Fibroblast of lung (primary cell): ENCODE data around the gene GLB1L3. TPM values are rescaled to one million over a fixed set of nuclear protein-coding genes. Genes with fewer than 3 reads are reported as not detected.

Source experiments
- DNase-seq, 2 donors: peaks; one replicate each; pipeline versions ENCODE4 v3.0.0 to v3.0.0-alpha.2; 2010; ENCODE audit warnings: low read depth in 2 of 2
- H2AFZ ChIP-seq: 2 replicates; pipeline ENCODE4 v1.5.1; 2012; ENCODE audit warnings: low read length, control low read depth, inconsistent platforms
- H3K27ac ChIP-seq: 2 replicates; pipeline ENCODE4 v1.5.1; 2011; ENCODE audit warnings: low read length, control low read depth; ENCODE audit not compliant: insufficient read depth
- H3K27me3 ChIP-seq: 2 replicates; pipeline ENCODE4 v1.5.1; 2011; ENCODE audit warnings: mild to moderate bottlenecking, low read length; ENCODE audit not compliant: control insufficient read depth, insufficient read depth
- H3K36me3 ChIP-seq: 2 replicates; pipeline ENCODE4 v1.5.1; 2011; ENCODE audit warnings: low read length; ENCODE audit not compliant: control insufficient read depth, insufficient read depth
- H3K4me1 ChIP-seq: 2 replicates; pipeline ENCODE4 v1.5.1; 2011; ENCODE audit warnings: low read length; ENCODE audit not compliant: control insufficient read depth, insufficient read depth; ENCODE audit errors: extremely low read depth
- H3K4me2 ChIP-seq: 2 replicates; pipeline ENCODE4 v1.5.1; 2011; ENCODE audit warnings: low read length, control low read depth; ENCODE audit not compliant: insufficient read depth; ENCODE audit errors: extremely low read depth
- H3K4me3 ChIP-seq, 4 experiments: fragments of 200-600 bp in 1 of 4; sonication (generic) in 1 of 4; replicated peaks in 1 of 4; 2 replicates each; pipeline ENCODE4 v1.5.1; 2011 to 2016; ENCODE audit warnings: low read length in 4 of 4, low read depth in 3 of 4, mild to moderate bottlenecking in 3 of 4, control low read depth in 2 of 4, inconsistent platforms in 1 of 4, mixed read lengths in 1 of 4; ENCODE audit not compliant: insufficient read depth in 1 of 4; ENCODE audit errors: control extremely low read depth in 1 of 4
- H3K79me2 ChIP-seq: 2 replicates; pipeline ENCODE4 v1.5.1; 2012; ENCODE audit warnings: mild to moderate bottlenecking, low read length, inconsistent platforms; ENCODE audit not compliant: control insufficient read depth, insufficient read depth
- H3K9ac ChIP-seq: 2 replicates; pipeline ENCODE4 v1.5.1; 2011; ENCODE audit warnings: mild to moderate bottlenecking, low read length, control low read depth; ENCODE audit not compliant: insufficient read depth
- H3K9me3 ChIP-seq: 2 replicates; pipeline ENCODE4 v1.5.1; 2012; ENCODE audit warnings: low read depth, low read length; ENCODE audit not compliant: control insufficient read depth, insufficient read depth
- H4K20me1 ChIP-seq: 2 replicates; pipeline ENCODE4 v1.5.1; 2011; ENCODE audit warnings: low read length; ENCODE audit not compliant: control insufficient read depth, insufficient read depth; ENCODE audit errors: extremely low read depth
- CTCF ChIP-seq, 2 donors: IDR thresholded peaks in 1 of 2; conservative IDR thresholded peaks in 1 of 2; 1 replicate in 1 of 2; 2 replicates in 1 of 2; pipeline ENCODE4 v1.5.1; 2011 to 2012; ENCODE audit warnings: low read length in 2 of 2, control low read depth in 1 of 2, inconsistent platforms in 1 of 2, low read depth in 1 of 2, mild to moderate bottlenecking in 1 of 2
- EZH2 ChIP-seq: IDR thresholded peaks from 2 replicates; pipeline ENCODE4 v1.5.1; 2012; ENCODE audit warnings: low read length, control low read depth, mild to moderate bottlenecking; ENCODE audit errors: missing control alignments
- polyA plus RNA-seq, 2 donors: library from polyadenylated mRNA; depleted of rRNA in 1 of 2; stranded (reverse) in 1 of 2; unstranded in 1 of 2; fragments of >200 nt; gene quantifications; 2 replicates each; pipeline ENCODE4 v1.2.1, GENCODE V29; 2011 to 2012; ENCODE audit warnings: missing spikeins in 1 of 2
- total RNA-seq: library from RNA; depleted of rRNA; stranded (reverse); fragments of >200 nt; gene quantifications from 2 replicates; pipeline ENCODE4 v1.2.1, GENCODE V29; 2014

The GLB1L3 gene
- total and polyA plus RNA-seq, 2 donors (not counting 1 experiment from before 2014, with no cell fraction given): not detected

GRCh38 chr11:134245434-134245833, 30.7 kb upstream of the GLB1L3 start:
- Histone ChIP-seq H3K9me3 (no peaks in the 10 kb centered on the region), H3K4me3 (no peak overlapping the region), H3K9ac (no peak overlapping the region), H4K20me1 (no peaks in the 10 kb centered on the region), H3K4me2 (no peak overlapping the region), H3K4me1 (no peaks in the 10 kb centered on the region), H3K27me3 (no peaks in the 10 kb centered on the region), H2AFZ (no peak overlapping the region), H3K27ac (no peak overlapping the region), H3K36me3 (peaks cover 17% of the 10 kb centered on the region), H3K79me2 (no peaks in the 10 kb centered on the region)
- no peak for DNase-seq
- TF ChIP-seq EZH2 (no peak), CTCF (conservative IDR thresholded peaks at IDR 0.05 in 1 of 2, IDR thresholded peaks at IDR 0.05 in 1 of 2; ENCODE audit: low read depth in 1 of 2, low read length in 2 of 2) (no peak)

- Histone ChIP-seq H3K9ac (no peak overlapping the region), H3K27ac (no peak overlapping the region), H2AFZ (no peak overlapping the region), H3K4me1 (no peaks in the 10 kb centered on the region), H3K27me3 (no peaks in the 10 kb centered on the region), H3K4me2 (no peak overlapping the region), H3K9me3 (no peaks in the 10 kb centered on the region), H3K4me3 (no peak overlapping the region), H4K20me1 (no peaks in the 10 kb centered on the region), H3K79me2 (no peaks in the 10 kb centered on the region), H3K36me3 (peaks cover 17% of the 10 kb centered on the region)
- no peak for DNase-seq
- no peak for TF ChIP-seq CTCF (conservative IDR thresholded peaks at IDR 0.05 in 1 of 2, IDR thresholded peaks at IDR 0.05 in 1 of 2; ENCODE audit: low read depth in 1 of 2, low read length in 2 of 2)
- no peak for TF ChIP-seq EZH2
These were observed 30.1 kb upstream of the GLB1L3 start for GRCh38 chr11:134246100-134246499.

GRCh38 chr11:134246678-134247077, 29.5 kb upstream of the GLB1L3 start:
- H2AFZ ChIP-seq: no peak overlapping the region
- no peaks in the 10 kb centered on the region for H3K4me1 ChIP-seq
- TF ChIP-seq EZH2 (no peak), CTCF (conservative IDR thresholded peaks at IDR 0.05 in 1 of 2, IDR thresholded peaks at IDR 0.05 in 1 of 2; ENCODE audit: low read depth in 1 of 2, low read length in 2 of 2) (no peak)
- no peak overlapping the region for H3K4me2 ChIP-seq
- no peaks in the 10 kb centered on the region for H3K9me3 ChIP-seq
- H3K79me2 ChIP-seq: no peaks in the 10 kb centered on the region
- no peaks in the 10 kb centered on the region for H3K27me3 ChIP-seq
- no peak overlapping the region for H3K4me3 ChIP-seq
- no peaks in the 10 kb centered on the region for H4K20me1 ChIP-seq
- H3K9ac ChIP-seq: no peak overlapping the region
- H3K27ac ChIP-seq: no peak overlapping the region
- peaks cover 17% of the 10 kb centered on the region for H3K36me3 ChIP-seq
- DNase-seq: no peak
